ENCODE results near the gene UBIAD1.

UBIAD1 gene

GRCh38 chr1:11248169-11248568 lies 24.8 kb upstream of the UBIAD1 start:
- TF ChIP-seq SIN3A (IDR thresholded peaks at IDR 0.05; ENCODE audit: borderline replicate concordance, insufficient read depth, low read length) (no peak), FOXP2 (optimal IDR thresholded peaks at IDR 0.05; ENCODE audit: borderline replicate concordance, extremely low read depth, extremely low read length, insufficient read depth) (no peak), REST (IDR thresholded peaks at IDR 0.05; ENCODE audit: insufficient read depth in 1 of 2, low read depth in 2 of 2, low read length in 2 of 2) (no peak), TAF1 (IDR thresholded peaks at IDR 0.05; ENCODE audit: borderline replicate concordance, insufficient read depth, low read length) (no peak), POLR2AphosphoS5 (IDR thresholded peaks at IDR 0.05; ENCODE audit: low read depth, low read length) (no peak)

- no peak for TF ChIP-seq REST (IDR thresholded peaks at IDR 0.05; ENCODE audit: insufficient read depth in 1 of 2, low read depth in 2 of 2, low read length in 2 of 2)
- no peak for TF ChIP-seq SIN3A (IDR thresholded peaks at IDR 0.05; ENCODE audit: borderline replicate concordance, insufficient read depth, low read length)
- TF ChIP-seq TAF1 (IDR thresholded peaks at IDR 0.05; ENCODE audit: borderline replicate concordance, insufficient read depth, low read length), result no peak
- TF ChIP-seq FOXP2 (optimal IDR thresholded peaks at IDR 0.05; ENCODE audit: borderline replicate concordance, extremely low read depth, extremely low read length, insufficient read depth), result no peak
- no peak for TF ChIP-seq POLR2AphosphoS5 (IDR thresholded peaks at IDR 0.05; ENCODE audit: low read depth, low read length)
These were observed 20.5 kb upstream of the UBIAD1 start for GRCh38 chr1:11252538-11252937.

- TF ChIP-seq SIN3A (IDR thresholded peaks at IDR 0.05; ENCODE audit: borderline replicate concordance, insufficient read depth, low read length), result no peak
- no peak for TF ChIP-seq FOXP2 (optimal IDR thresholded peaks at IDR 0.05; ENCODE audit: borderline replicate concordance, extremely low read depth, extremely low read length, insufficient read depth)
- no peak for TF ChIP-seq TAF1 (IDR thresholded peaks at IDR 0.05; ENCODE audit: borderline replicate concordance, insufficient read depth, low read length)
- TF ChIP-seq REST (IDR thresholded peaks at IDR 0.05; ENCODE audit: insufficient read depth in 1 of 2, low read depth in 2 of 2, low read length in 2 of 2), result no peak
- no peak for TF ChIP-seq POLR2AphosphoS5 (IDR thresholded peaks at IDR 0.05; ENCODE audit: low read depth, low read length)
These were observed 19.8 kb upstream of the UBIAD1 start for GRCh38 chr1:11253226-11253625.

GRCh38 chr1:11256299-11256698 lies 16.7 kb upstream of the UBIAD1 start:
- TF ChIP-seq FOXP2 (optimal IDR thresholded peaks at IDR 0.05; ENCODE audit: borderline replicate concordance, extremely low read depth, extremely low read length, insufficient read depth), result no peak
- no peak for TF ChIP-seq TAF1 (IDR thresholded peaks at IDR 0.05; ENCODE audit: borderline replicate concordance, insufficient read depth, low read length)
- no peak for TF ChIP-seq POLR2AphosphoS5 (IDR thresholded peaks at IDR 0.05; ENCODE audit: low read depth, low read length)
- no peak for TF ChIP-seq REST (IDR thresholded peaks at IDR 0.05; ENCODE audit: insufficient read depth in 1 of 2, low read depth in 2 of 2, low read length in 2 of 2)
- TF ChIP-seq SIN3A (IDR thresholded peaks at IDR 0.05; ENCODE audit: borderline replicate concordance, insufficient read depth, low read length), result no peak
